DLD1 (cell line): ENCODE data around the gene GP1BB.

Experiments used
- in situ Hi-C: cut with HindIII; loops from 2 replicates; pipeline ENCODE4 v1.10.0; 2017; ENCODE audit warnings: low sequenced_read_pairs

Gene GP1BB

GRCh38 chr22:19764636-19765476, 41.5 kb downstream of the GP1BB start:
- in situ Hi-C loops, result no loop called here

DNA sequence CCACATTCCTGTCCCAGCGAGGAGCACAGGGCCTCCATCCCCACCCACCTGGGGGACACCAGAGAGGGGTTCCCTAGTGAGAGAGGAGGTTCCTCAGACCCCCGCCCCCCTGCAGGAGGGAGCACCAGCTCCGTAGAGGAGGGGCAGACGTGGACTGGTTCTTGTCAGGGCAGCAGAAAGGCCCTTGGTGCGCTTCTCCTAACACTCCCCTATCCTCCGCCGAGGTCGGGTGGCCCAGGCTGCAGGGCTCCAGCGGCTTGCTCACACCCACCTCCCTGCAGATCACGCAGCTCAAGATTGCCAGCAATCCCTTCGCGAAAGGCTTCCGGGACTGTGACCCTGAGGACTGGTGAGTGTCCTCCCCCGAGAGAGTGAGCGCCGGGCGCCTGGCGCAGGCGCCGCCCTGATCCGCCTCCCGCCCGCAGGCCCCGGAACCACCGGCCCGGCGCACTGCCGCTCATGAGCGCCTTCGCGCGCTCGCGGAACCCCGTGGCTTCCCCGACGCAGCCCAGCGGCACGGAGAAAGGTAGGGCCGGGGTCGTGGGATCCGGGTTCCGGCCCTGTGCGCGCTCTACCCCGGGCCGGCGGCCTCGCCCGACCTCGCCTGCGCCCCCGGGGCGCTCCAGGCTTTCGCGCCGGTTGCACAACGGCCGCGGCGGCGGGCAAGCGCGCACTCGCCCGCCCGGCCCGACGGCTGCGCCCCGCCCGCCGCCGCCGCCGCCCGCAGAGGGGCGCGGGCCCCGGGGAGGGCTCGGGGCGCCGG, 42.3 kb downstream of the GP1BB start:
- in situ Hi-C loops, result no loop called here

DNA sequence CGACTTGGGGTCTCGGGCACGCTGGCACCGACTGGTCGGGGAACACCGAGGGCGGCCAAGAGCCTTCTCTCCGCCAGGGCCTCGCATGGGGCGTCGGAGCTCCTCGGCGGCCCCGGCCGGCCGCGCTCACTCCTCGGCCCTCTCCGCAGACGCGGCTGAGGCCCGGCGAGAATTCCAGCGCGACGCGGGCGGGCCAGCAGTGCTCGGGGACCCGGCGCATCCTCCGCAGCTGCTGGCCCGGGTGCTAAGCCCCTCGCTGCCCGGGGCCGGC, 42.8 kb downstream of the GP1BB start:
- in situ Hi-C loops, result no loop called here

GRCh38 chr22:19766511-19767426, 43.4 kb downstream of the GP1BB start:
- in situ Hi-C loops, result no loop called here

DNA sequence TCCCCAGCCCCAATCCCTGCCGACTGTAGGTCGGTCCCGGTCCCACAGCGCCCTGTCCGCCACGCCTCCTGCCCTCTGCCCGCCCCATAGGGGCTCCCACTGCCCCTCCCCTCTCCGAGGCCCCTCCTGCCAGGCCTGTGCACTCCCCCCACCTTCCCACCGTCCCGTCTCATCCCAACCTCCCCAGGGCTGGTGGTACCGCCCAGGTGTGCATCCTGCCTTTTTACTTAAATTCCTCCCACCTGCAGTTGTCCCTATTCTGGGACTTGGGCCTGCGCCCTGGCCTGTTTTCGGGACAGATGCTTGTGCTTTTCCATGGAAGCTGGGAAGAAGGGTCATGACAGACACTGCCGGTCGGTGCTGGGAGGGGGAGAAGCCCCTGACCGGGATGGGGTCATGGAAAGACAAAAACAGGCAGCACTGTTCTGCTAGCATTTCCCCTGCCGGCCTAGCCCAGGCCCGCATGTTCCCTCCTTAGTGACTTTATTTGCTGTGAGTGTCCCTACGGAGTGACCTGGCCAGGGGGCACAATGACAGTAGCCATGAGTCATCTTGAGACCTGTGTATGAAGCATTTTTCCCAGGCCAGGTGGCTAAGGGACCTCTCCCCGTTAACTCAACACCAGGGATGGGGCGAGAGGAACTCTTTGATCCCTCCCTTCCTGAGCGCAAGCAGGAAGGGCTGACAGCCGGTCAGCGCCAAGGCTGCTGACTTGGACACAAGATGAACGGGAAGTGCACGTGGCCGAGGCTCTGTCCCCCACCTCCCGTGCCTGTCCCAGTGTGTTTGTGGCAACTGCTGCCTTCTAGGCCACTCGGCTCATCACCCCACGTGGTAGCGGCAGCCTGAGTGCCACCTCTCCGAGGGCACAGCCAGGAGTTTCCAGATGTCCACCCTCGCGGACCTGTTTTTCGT, 44.3 kb downstream of the GP1BB start:
- in situ Hi-C loops, result no loop called here

DNA sequence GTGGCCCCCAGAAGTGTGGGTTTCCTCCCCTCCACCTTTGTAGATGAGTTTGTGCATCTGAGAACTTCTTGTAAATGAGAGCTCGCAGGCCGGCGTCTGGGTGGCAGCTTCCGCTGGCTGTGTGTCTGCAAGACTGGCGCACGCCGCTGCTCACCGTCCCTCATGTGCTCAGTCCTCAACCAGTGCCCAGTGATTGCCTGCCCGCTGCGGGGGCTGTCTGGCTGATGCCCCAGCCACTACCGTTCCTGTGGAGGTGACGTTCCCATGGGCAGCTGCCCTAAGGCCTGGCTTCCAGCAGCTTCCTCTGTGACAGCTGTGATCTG, 46.0 kb downstream of the GP1BB start:
- in situ Hi-C loops, result no loop called here

DNA sequence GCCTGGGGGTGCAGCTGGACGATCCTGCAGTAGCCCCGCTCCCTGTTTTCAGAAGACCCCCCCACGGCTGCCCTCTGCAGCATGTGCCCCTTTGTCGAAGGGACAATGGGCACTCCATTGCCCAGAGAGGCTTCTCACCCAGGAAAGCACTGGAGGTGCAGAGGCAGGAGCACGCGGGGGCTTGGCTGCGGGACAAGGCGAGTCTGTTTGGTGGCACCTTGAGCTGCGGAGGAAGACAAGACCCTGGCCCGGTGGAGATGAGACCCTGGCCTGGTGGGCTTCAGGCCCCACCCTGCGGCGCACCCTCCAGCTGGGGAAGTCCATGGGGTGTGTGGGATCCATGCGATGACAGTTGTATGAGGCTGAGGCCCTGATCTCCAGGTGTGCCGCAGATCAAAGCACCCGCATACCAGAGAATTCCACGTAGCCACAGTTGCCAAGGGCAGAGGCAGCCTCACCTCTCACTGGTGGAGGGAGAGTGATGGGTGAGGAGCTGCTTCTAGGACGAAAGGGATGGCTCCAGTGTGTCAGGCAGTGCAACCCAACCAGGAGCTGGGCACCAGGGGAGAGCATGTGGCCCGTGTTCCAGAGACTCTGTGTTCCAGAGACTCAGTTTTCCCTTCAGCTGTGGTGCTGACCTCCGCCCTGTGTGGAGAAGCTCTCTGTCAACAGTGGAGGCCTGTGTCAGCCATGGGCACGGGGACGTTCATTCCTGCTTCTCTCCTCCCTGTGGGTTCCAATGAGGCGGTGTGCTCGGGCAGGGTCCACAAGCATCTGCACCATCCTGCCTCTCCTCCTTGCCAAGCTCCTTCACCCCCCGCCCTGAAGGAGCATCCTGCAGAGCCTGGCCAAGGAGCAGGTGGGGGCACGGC, 47.2 kb downstream of the GP1BB start:
- in situ Hi-C loops, result no loop called here

DNA sequence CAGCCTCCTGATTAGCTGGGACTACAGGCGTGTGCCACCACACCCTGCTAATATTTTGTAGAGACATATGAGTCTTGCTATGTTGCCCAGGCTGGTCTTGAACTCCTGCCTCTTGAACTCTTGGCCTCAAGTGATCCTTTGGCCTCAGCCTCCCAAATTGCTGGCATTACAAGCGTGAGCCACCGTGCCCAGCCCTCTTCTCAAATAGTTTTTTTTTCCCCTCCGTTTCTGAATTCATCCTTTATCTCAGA, 49.0 kb downstream of the GP1BB start:
- in situ Hi-C loops, result no loop called here

DNA sequence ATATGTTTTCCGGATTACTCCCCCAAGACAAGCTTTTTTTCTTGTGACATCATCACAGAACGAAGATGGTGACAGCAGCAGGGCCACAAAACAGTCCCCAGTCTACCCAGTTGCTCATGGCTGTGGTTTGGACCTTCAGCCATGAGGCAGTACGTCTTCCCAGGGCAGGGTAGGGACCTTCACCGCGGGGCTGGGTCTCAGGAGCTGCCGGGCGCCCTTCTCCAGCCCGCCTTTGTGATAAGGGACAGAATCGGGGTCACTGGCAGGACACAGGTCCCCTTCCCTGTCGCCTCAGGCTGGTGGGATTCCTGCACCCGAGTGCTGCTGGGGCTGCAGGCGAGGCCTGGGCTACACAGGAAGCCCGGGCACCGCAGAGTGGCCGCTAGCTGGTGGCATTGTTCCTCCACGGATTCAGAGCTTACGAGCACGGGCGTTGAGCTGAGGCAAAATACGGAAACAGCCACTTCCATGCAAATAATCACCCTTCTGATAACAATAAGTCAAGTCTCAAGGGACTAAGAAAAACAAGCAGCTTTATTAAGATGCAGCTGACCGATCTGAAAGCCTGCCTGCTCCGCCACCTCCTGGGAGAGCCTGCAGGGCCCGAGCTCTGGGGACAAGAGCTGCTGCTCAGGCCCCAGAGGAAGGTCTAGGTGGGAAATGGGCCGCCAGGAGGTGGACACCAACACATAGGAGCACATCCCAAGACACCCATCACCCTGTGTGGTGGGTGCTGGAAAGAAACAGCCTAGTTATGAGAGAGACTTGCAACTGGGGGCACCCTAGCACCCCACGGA, 49.5 kb downstream of the GP1BB start:
- in situ Hi-C loops, result no loop called here

GRCh38 chr22:19773470-19774040, 50.2 kb downstream of the GP1BB start:
- in situ Hi-C loops, result no loop called here
